ENCODE measurements around the gene HIPK3.

Gene HIPK3

GRCh38 chr11:33390944-33391892, 134.0 kb downstream of the HIPK3 start:
- no peak for DNase-seq
- TF ChIP-seq GATA1 (IDR thresholded peaks at IDR 0.05; ENCODE audit: low read depth, low read length) (no peak), POLR2A (IDR thresholded peaks at IDR 0.05; ENCODE audit: low read length) (no peak)

- no peak for DNase-seq
- TF ChIP-seq GATA1 (IDR thresholded peaks at IDR 0.05; ENCODE audit: low read depth, low read length) (no peak), POLR2A (IDR thresholded peaks at IDR 0.05; ENCODE audit: low read length) (no peak)
Observed at GRCh38 chr11:33391893-33392251, 134.7 kb downstream of the HIPK3 start.

GRCh38 chr11:33394431-33395109, 137.4 kb downstream of the HIPK3 start:
- no peak for DNase-seq
- TF ChIP-seq GATA1 (IDR thresholded peaks at IDR 0.05; ENCODE audit: low read depth, low read length), result no peak
- TF ChIP-seq POLR2A (IDR thresholded peaks at IDR 0.05; ENCODE audit: low read length), result no peak

- no peak for DNase-seq
- TF ChIP-seq POLR2A (IDR thresholded peaks at IDR 0.05; ENCODE audit: low read length) (no peak), GATA1 (IDR thresholded peaks at IDR 0.05; ENCODE audit: low read depth, low read length) (no peak)
Observed at GRCh38 chr11:33396361-33396760, 139.2 kb downstream of the HIPK3 start.

- TF ChIP-seq GATA1 (IDR thresholded peaks at IDR 0.05; ENCODE audit: low read depth, low read length) (no peak), POLR2A (IDR thresholded peaks at IDR 0.05; ENCODE audit: low read length) (no peak)
- DNase-seq, result no peak
Observed at GRCh38 chr11:33399421-33399820, 142.2 kb downstream of the HIPK3 start.

GRCh38 chr11:33402066-33402465, 144.9 kb downstream of the HIPK3 start:
- peak in 1 of 2 experiments; percentile 4 for DNase-seq

GRCh38 chr11:33403344-33403743, 146.2 kb downstream of the HIPK3 start:
- DNase-seq, result no peak
- TF ChIP-seq GATA1 (IDR thresholded peaks at IDR 0.05; ENCODE audit: low read depth, low read length) (no peak), POLR2A (IDR thresholded peaks at IDR 0.05; ENCODE audit: low read length) (no peak)

More at GRCh38 chr11:33402066-33402465, 144.9 kb downstream of the HIPK3 start:
- no peak for TF ChIP-seq GATA1 (IDR thresholded peaks at IDR 0.05; ENCODE audit: low read depth, low read length)
- TF ChIP-seq POLR2A (IDR thresholded peaks at IDR 0.05; ENCODE audit: low read length), result no peak

- DNase-seq, result no peak
- no peak for TF ChIP-seq POLR2A (IDR thresholded peaks at IDR 0.05; ENCODE audit: low read length)
- no peak for TF ChIP-seq GATA1 (IDR thresholded peaks at IDR 0.05; ENCODE audit: low read depth, low read length)
Observed at GRCh38 chr11:33405834-33406602, 148.8 kb downstream of the HIPK3 start.
